WTC11 (cell line): ENCODE data around the gene NT5C3B. TPM values are rescaled to one million over a fixed set of nuclear protein-coding genes. Genes with fewer than 3 reads are reported as not detected.

Experiments used
- ARID4B ChIP-seq: sonication (generic); formaldehyde crosslinking; IDR thresholded peaks from 2 replicates; pipeline ENCODE4 v1.8.0; 2023; ENCODE audit warnings: missing genetic modification reagents, mild to moderate bottlenecking, borderline replicate concordance
- ATF1 ChIP-seq: sonication (generic); formaldehyde crosslinking; IDR thresholded peaks from 2 replicates; pipeline ENCODE4 v1.8.1; 2023; ENCODE audit warnings: mild to moderate bottlenecking, moderate library complexity, missing genetic modification reagents
- CDX4 ChIP-seq: fragments of 250-450 bp; sonication (Bioruptor Pico); IDR thresholded peaks from 2 replicates; pipeline ENCODE4 v1.9.0; 2021; ENCODE audit warnings: moderate library complexity, mild to moderate bottlenecking, inconsistent platforms, borderline replicate concordance
- CREB1 ChIP-seq: sonication (generic); formaldehyde crosslinking; IDR thresholded peaks from 2 replicates; pipeline ENCODE4 v1.8.0; 2023; ENCODE audit warnings: mild to moderate bottlenecking, missing genetic modification reagents
- E2F1 ChIP-seq: sonication (generic); formaldehyde crosslinking; IDR thresholded peaks from 2 replicates; pipeline ENCODE4 v1.8.0; 2022; ENCODE audit warnings: mild to moderate bottlenecking, missing genetic modification reagents
- ELF4 ChIP-seq: sonication (generic); formaldehyde crosslinking; IDR thresholded peaks from 2 replicates; pipeline ENCODE4 v1.8.1; 2022; ENCODE audit warnings: low read depth, mild to moderate bottlenecking, moderate library complexity, missing genetic modification reagents
- EMX1 ChIP-seq: fragments of 250-450 bp; sonication (Bioruptor Pico); IDR thresholded peaks from 2 replicates; pipeline ENCODE4 v1.8.0; 2021; ENCODE audit warnings: mild to moderate bottlenecking
- GABPB1 ChIP-seq: sonication (generic); formaldehyde crosslinking; IDR thresholded peaks from 2 replicates; pipeline ENCODE4 v1.8.1; 2023; ENCODE audit warnings: mild to moderate bottlenecking, missing genetic modification reagents
- GRHL2 ChIP-seq: fragments of 250-450 bp; sonication (Bioruptor Pico); IDR thresholded peaks from 2 replicates; pipeline ENCODE4 v1.8.0; 2022; ENCODE audit warnings: mild to moderate bottlenecking, moderate library complexity; ENCODE audit not compliant: insufficient replicate concordance, severe bottlenecking
- HMGA2 ChIP-seq: fragments of 250-450 bp; sonication (Bioruptor Pico); IDR thresholded peaks from 2 replicates; pipeline ENCODE4 v1.4.0; 2021; ENCODE audit warnings: mild to moderate bottlenecking, moderate library complexity
- HMGXB4 ChIP-seq: sonication (generic); formaldehyde crosslinking; IDR thresholded peaks from 2 replicates; pipeline ENCODE4 v1.8.1; 2023; ENCODE audit warnings: mild to moderate bottlenecking, moderate library complexity, missing genetic modification reagents
- JAZF1 ChIP-seq: fragments of 250-450 bp; sonication (Bioruptor Pico); IDR thresholded peaks from 2 replicates; pipeline ENCODE4 v1.9.0; 2021; ENCODE audit warnings: moderate library complexity, mild to moderate bottlenecking, inconsistent platforms
- MAX ChIP-seq: sonication (generic); formaldehyde crosslinking; IDR thresholded peaks from 2 replicates; pipeline ENCODE4 v1.8.0; 2022; ENCODE audit warnings: mild to moderate bottlenecking, missing genetic modification reagents
- MXD4 ChIP-seq: fragments of 250-450 bp; sonication (Bioruptor Pico); IDR thresholded peaks from 2 replicates; pipeline ENCODE4 v1.8.0; 2021; ENCODE audit warnings: mild to moderate bottlenecking, moderate library complexity, borderline replicate concordance
- NFATC4 ChIP-seq: fragments of 250-450 bp; sonication (Bioruptor Pico); IDR thresholded peaks from 2 replicates; pipeline ENCODE4 v1.9.0; 2021; ENCODE audit warnings: mild to moderate bottlenecking
- NFE2L1 ChIP-seq: sonication (generic); formaldehyde crosslinking; IDR thresholded peaks from 2 replicates; pipeline ENCODE4 v1.8.1; 2023; ENCODE audit warnings: missing genetic modification reagents
- SMAD4 ChIP-seq: sonication (generic); formaldehyde crosslinking; IDR thresholded peaks from 2 replicates; pipeline ENCODE4 v1.8.0; 2022; ENCODE audit warnings: mild to moderate bottlenecking, missing genetic modification reagents
- TCF7 ChIP-seq: sonication (generic); formaldehyde crosslinking; IDR thresholded peaks from 2 replicates; pipeline ENCODE4 v1.8.0; 2022; ENCODE audit warnings: mild to moderate bottlenecking, low read depth, missing genetic modification reagents, moderate library complexity
- TEAD4 ChIP-seq: sonication (generic); formaldehyde crosslinking; IDR thresholded peaks from 2 replicates; pipeline ENCODE4 v1.8.0; 2022; ENCODE audit warnings: mild to moderate bottlenecking, missing genetic modification reagents
- ZNF121 ChIP-seq: sonication (generic); formaldehyde crosslinking; IDR thresholded peaks from 2 replicates; pipeline ENCODE4 v1.8.0; 2023; ENCODE audit warnings: missing genetic modification reagents
- ZNF138 ChIP-seq: sonication (generic); formaldehyde crosslinking; conservative IDR thresholded peaks from 2 replicates; pipeline ENCODE4 v1.8.1; 2022; ENCODE audit warnings: mild to moderate bottlenecking, moderate library complexity, missing genetic modification reagents
- ZNF219 ChIP-seq: sonication (generic); formaldehyde crosslinking; IDR thresholded peaks from 2 replicates; pipeline ENCODE4 v1.8.0; 2023; ENCODE audit warnings: missing genetic modification reagents, mild to moderate bottlenecking, borderline replicate concordance
- ZNF317 ChIP-seq: sonication (generic); formaldehyde crosslinking; IDR thresholded peaks from 2 replicates; pipeline ENCODE4 v1.8.1; 2023; ENCODE audit warnings: low read depth, mild to moderate bottlenecking, moderate library complexity, missing genetic modification reagents, borderline replicate concordance
- total RNA-seq: library from RNA; stranded (reverse); gene quantifications from 3 replicates; pipeline ENCODE4 v1.2.3, GENCODE V29; 2021

Gene NT5C3B
- total RNA-seq, 1 experiment from 2014 or later = 58.1 TPM

GRCh38 chr17:41864836-41865595 lies 29.0 kb upstream of the NT5C3B start, which contains the start of gene KLHL11 (continued):
- TF ChIP-seq TCF7 = no peak
- peak; percentile 53; the same call in 1 of the 2 replicates for TF ChIP-seq ZNF219 (CRISPR knock-in tag)
- TF ChIP-seq MXD4 = no peak
- peak; percentile 64 for TF ChIP-seq MAX
- TF ChIP-seq ELF4 (CRISPR knock-in tag) = no peak
- TF ChIP-seq HMGXB4 (CRISPR knock-in tag) = peak; percentile 80; the same call in 1 of the 2 replicates
- TF ChIP-seq GRHL2 (CRISPR knock-in tag) = no peak
- no peak for TF ChIP-seq ZNF121 (CRISPR knock-in tag)
- 0 out of 2 replicates have a peak, but pooled peaks have one; percentile 39 for TF ChIP-seq ATF1 (CRISPR knock-in tag)
- TF ChIP-seq ZNF317 (CRISPR knock-in tag) = no peak
- TF ChIP-seq SMAD4 (CRISPR knock-in tag) = no peak
- no peak for TF ChIP-seq JAZF1 (CRISPR knock-in tag)
- TF ChIP-seq NFATC4 = no peak
- TF ChIP-seq HMGA2 (CRISPR knock-in tag) = no peak
- peak; percentile 57; the same call in 1 of the 2 replicates for TF ChIP-seq GABPB1 (CRISPR knock-in tag)
- no peak; the same call in 1 of the 2 replicates for TF ChIP-seq CDX4 (CRISPR knock-in tag)
- TF ChIP-seq TEAD4 (CRISPR knock-in tag) = 0 out of 2 replicates have a peak, but pooled peaks have one; percentile 55
- TF ChIP-seq CREB1 (CRISPR knock-in tag) = peak; percentile 9; the same call in 1 of the 2 replicates
- TF ChIP-seq ARID4B = peak; percentile 93
- TF ChIP-seq ZNF138 (CRISPR knock-in tag) = no peak
- TF ChIP-seq E2F1 = peak; percentile 61; the same call in 1 of the 2 replicates
- TF ChIP-seq NFE2L1 = no peak
- peak; percentile 16; the same call in 1 of the 2 replicates for TF ChIP-seq EMX1
